MM.1S (cell line): ENCODE measurements around the gene YTHDF2.
"Not testable (repeated sequence)": the region's sequence is repeated elsewhere in the genome, so short reads cannot be mapped to it uniquely, and the experiment has no call there.

Source experiments
- DNase-seq: peaks from one replicate; pipeline ENCODE4 v3.0.0-alpha.2; 2015
- H2AFZ ChIP-seq: fragments of 300-600 bp; sonication (generic); 2 replicates; pipeline ENCODE4 v1.6.0; 2016; ENCODE audit warnings: antibody characterized with exemption, low read length
- H3F3A ChIP-seq: fragments of 300-600 bp; sonication (generic); 2 replicates; pipeline ENCODE4 v1.6.1; 2016; ENCODE audit warnings: mild to moderate bottlenecking, antibody characterized with exemption, low read length, moderate library complexity, mixed read lengths; ENCODE audit not compliant: insufficient read depth
- H3K27ac ChIP-seq: fragments of 300-600 bp; sonication (generic); 2 replicates; pipeline ENCODE4 v1.5.1; 2016; ENCODE audit warnings: mild to moderate bottlenecking, low read length
- H3K27me3 ChIP-seq: fragments of 300-600 bp; sonication (generic); replicated peaks from 2 replicates; pipeline ENCODE4 v1.6.0; 2016; ENCODE audit warnings: low read length; ENCODE audit not compliant: insufficient read depth
- H3K36me3 ChIP-seq: fragments of 300-600 bp; sonication (generic); replicated peaks from 2 replicates; pipeline ENCODE4 v1.6.1; 2016; ENCODE audit warnings: mild to moderate bottlenecking, low read length, mixed read lengths; ENCODE audit not compliant: insufficient read depth
- H3K4me1 ChIP-seq: fragments of 300-600 bp; sonication (generic); 2 replicates; pipeline ENCODE4 v1.6.1; 2016; ENCODE audit warnings: low read length, mixed read lengths
- H3K4me2 ChIP-seq: fragments of 300-600 bp; sonication (generic); 2 replicates; pipeline ENCODE4 v1.6.0; 2016; ENCODE audit warnings: low read depth, low read length
- H3K4me3 ChIP-seq: fragments of 300-600 bp; sonication (generic); 2 replicates; pipeline ENCODE4 v1.5.1; 2016; ENCODE audit warnings: low read length, mixed read lengths
- H3K79me2 ChIP-seq: fragments of 300-600 bp; sonication (generic); 2 replicates; pipeline ENCODE4 v1.6.1; 2016; ENCODE audit warnings: mixed run types, low read length, mixed read lengths
- H3K9ac ChIP-seq: fragments of 300-600 bp; sonication (generic); 2 replicates; pipeline ENCODE4 v1.6.1; 2016; ENCODE audit warnings: low read length, mixed read lengths
- H3K9me2 ChIP-seq: fragments of 300-600 bp; sonication (generic); replicated peaks from 2 replicates; pipeline ENCODE4 v1.6.1; 2016; ENCODE audit warnings: mild to moderate bottlenecking, low read length, mixed read lengths; ENCODE audit not compliant: insufficient read depth
- H3K9me3 ChIP-seq: fragments of 300-600 bp; sonication (generic); replicated peaks from 2 replicates; pipeline ENCODE4 v1.6.1; 2016; ENCODE audit warnings: mild to moderate bottlenecking, low read length, mixed read lengths; ENCODE audit not compliant: insufficient read depth
- H4K20me1 ChIP-seq: fragments of 300-600 bp; sonication (generic); 2 replicates; pipeline ENCODE4 v1.6.1; 2016; ENCODE audit warnings: mild to moderate bottlenecking, low read length, moderate library complexity, mixed read lengths; ENCODE audit not compliant: insufficient read depth
- EZH2 ChIP-seq: fragments of 300-600 bp; sonication (generic); optimal IDR thresholded peaks from 2 replicates; pipeline ENCODE3; 2017; ENCODE audit warnings: low read depth, mild to moderate bottlenecking, antibody characterized with exemption, low read length, mixed read lengths
- EZH2phosphoT487 ChIP-seq: fragments of 300-600 bp; sonication (generic); IDR thresholded peaks from 2 replicates; pipeline ENCODE4 v1.6.1; 2018; ENCODE audit warnings: antibody characterized with exemption, low read length
- TF ChIP-seq, protein P1 (sequence below): fragments of 300-600 bp; sonication (generic); IDR thresholded peaks from 2 replicates; pipeline ENCODE4 v1.5.1; 2016; ENCODE audit warnings: antibody characterized with exemption, low read length, mixed read lengths

The YTHDF2 gene

DNA sequence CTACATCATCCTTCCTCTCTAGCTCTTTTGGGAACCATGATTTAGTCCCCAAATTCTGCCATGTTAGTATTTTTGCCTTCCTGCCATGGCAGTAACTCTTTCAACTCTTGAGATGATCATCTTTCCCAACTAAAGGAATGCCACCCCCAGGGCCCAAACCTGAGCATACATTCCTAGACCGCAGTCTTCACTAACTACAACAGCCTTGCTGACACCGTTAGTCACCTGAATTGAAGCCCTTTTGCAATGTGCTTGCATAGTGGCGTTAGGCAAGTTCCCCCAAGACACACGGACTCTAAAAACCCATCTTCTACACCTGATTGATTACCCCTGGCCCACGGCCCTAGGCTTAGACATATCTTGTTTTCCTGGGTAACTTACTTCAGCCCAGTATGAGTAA, 16.4 kb upstream of the YTHDF2 start:
- no peaks in the 10 kb centered on the region for H3K36me3 ChIP-seq
- no peaks in the 10 kb centered on the region for H3K27me3 ChIP-seq
- no peaks in the 10 kb centered on the region for H3K9me3 ChIP-seq
- H3K9me2 ChIP-seq: no peaks in the 10 kb centered on the region
- no peak overlapping the region for H3K27ac ChIP-seq
- H4K20me1 ChIP-seq: no peaks in the 10 kb centered on the region
- DNase-seq: no peak
- H3K9ac ChIP-seq: no peak overlapping the region
- no peaks in the 10 kb centered on the region for H3F3A ChIP-seq
- TF ChIP-seq EZH2 (no peak), EZH2phosphoT487 (no peak)
- TF ChIP-seq, protein P1, sequence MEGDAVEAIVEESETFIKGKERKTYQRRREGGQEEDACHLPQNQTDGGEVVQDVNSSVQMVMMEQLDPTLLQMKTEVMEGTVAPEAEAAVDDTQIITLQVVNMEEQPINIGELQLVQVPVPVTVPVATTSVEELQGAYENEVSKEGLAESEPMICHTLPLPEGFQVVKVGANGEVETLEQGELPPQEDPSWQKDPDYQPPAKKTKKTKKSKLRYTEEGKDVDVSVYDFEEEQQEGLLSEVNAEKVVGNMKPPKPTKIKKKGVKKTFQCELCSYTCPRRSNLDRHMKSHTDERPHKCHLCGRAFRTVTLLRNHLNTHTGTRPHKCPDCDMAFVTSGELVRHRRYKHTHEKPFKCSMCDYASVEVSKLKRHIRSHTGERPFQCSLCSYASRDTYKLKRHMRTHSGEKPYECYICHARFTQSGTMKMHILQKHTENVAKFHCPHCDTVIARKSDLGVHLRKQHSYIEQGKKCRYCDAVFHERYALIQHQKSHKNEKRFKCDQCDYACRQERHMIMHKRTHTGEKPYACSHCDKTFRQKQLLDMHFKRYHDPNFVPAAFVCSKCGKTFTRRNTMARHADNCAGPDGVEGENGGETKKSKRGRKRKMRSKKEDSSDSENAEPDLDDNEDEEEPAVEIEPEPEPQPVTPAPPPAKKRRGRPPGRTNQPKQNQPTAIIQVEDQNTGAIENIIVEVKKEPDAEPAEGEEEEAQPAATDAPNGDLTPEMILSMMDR: no peak
- H3K4me2 ChIP-seq: no peak overlapping the region
- no peak overlapping the region for H3K4me3 ChIP-seq
- no peaks in the 10 kb centered on the region for H3K4me1 ChIP-seq
- H2AFZ ChIP-seq: no peak overlapping the region
- no peaks in the 10 kb centered on the region for H3K79me2 ChIP-seq

DNA sequence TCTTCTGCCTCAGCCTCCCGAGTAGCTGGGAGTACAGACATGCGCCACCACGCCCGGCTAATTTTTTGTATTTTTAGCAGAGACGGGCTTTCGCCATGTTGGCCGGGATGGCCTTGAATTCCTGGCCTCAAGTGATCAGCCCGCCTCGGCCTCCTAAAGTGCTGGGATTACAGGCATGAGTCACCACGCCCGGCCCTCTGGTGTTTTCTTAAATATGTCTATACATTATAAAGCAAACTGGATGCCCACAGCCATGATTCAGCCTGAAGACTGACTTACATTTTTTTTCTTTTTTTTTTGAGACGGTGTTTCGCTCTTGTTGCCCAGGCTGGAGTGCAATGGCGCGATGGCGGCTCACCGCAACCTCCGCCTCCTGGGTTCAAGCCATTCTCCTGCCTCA, 14.8 kb upstream of the YTHDF2 start:
- not testable (repeated sequence) for H4K20me1 ChIP-seq, H3K27ac ChIP-seq, DNase-seq, H3K4me2 ChIP-seq, H3K9me3 ChIP-seq, H3K27me3 ChIP-seq, H3K9ac ChIP-seq, H2AFZ ChIP-seq, H3K79me2 ChIP-seq, H3K9me2 ChIP-seq, H3K4me3 ChIP-seq, H3K4me1 ChIP-seq, H3F3A ChIP-seq, H3K36me3 ChIP-seq

DNA sequence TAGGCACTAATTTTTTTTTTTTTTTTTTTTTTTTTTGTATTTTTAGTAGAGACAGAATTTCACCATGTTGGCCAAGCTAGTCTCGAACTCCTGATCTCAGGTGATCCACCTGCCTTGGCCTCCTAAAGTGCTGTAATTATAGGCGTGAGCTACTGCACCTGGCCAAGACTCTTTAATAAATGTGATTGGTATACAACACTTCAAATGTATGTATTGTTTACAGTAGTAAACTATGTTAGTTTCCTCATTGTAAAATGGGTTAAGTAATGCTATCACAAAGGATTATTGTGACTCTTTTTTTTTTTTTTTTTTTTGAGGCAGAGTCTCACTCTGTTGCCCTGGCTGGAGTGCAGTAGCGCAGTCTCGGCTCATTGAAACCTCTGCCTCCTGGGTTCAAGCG, 11.4 kb upstream of the YTHDF2 start:
- H3K9ac ChIP-seq, DNase-seq: not testable (repeated sequence)

DNA sequence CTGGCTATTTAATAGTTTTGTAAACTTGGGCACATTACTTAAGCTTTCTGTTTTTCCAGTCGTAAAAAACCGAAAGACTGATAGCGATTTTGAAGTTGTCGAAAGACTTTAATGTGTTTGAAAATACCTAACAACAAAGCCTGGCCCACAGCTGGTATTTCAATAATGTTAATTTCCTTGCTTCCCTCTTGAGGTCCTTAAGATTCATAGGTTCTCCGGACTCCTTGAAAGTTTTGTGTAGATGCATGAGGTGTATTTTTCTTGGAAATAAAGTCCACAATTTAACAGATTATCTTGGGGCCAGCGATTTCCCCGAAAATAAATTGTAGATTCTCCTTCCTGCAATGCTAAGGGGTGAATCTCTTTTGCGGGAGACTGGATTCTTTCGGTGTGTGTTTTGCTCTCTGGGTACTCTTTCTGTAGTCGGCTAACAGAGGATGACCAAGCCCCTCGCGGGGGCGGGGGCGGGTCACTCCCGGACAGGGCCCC, 735 bp upstream of the YTHDF2 start:
- H3K9me3 ChIP-seq: no peaks in the 10 kb centered on the region
- H3K4me1 ChIP-seq: peaks cover 27% of the 10 kb centered on the region
- H2AFZ ChIP-seq: peak overlapping the region; percentile 96
- H3K79me2 ChIP-seq: peaks cover 42% of the 10 kb centered on the region
- H3K9me2 ChIP-seq: no peaks in the 10 kb centered on the region
- H3K4me3 ChIP-seq: peak overlapping the region; percentile 97
- H4K20me1 ChIP-seq: peaks cover 19% of the 10 kb centered on the region; the same call in 1 of the 2 replicates
- peaks cover 16% of the 10 kb centered on the region for H3F3A ChIP-seq
- peak overlapping the region; percentile 68 for H3K4me2 ChIP-seq
- H3K9ac ChIP-seq: peak overlapping the region; percentile 97
- no peaks in the 10 kb centered on the region for H3K27me3 ChIP-seq
- TF ChIP-seq, protein P1: no peak
- TF ChIP-seq EZH2: no peak
- TF ChIP-seq EZH2phosphoT487: no peak
- peaks cover 15% of the 10 kb centered on the region for H3K36me3 ChIP-seq
- DNase-seq: no peak
- H3K27ac ChIP-seq: peak overlapping the region; percentile 90; the same call in 1 of the 2 replicates

More for the DNA sequence above, 11.4 kb upstream of the YTHDF2 start:
- H3K9me3 ChIP-seq, H3K9me2 ChIP-seq, H3K27ac ChIP-seq, H3K4me1 ChIP-seq, H3K4me2 ChIP-seq, H3K4me3 ChIP-seq, H3F3A ChIP-seq, H4K20me1 ChIP-seq, H3K79me2 ChIP-seq, H2AFZ ChIP-seq, H3K27me3 ChIP-seq, H3K36me3 ChIP-seq: not testable (repeated sequence)
